HCT116 (cell line): ENCODE measurements around the gene SELENOH.

Experiments used
- CTCF ChIP-seq, 3 experiments: fragments of 200-600 bp in 1 of 3; sonication (generic) in 1 of 3; IDR thresholded peaks in 2 of 3; conservative IDR thresholded peaks in 1 of 3; 2 replicates each; pipeline ENCODE4 v1.5.1; 2012 to 2017; ENCODE audit warnings: low read depth in 2 of 3, low read length in 2 of 3, antibody characterized with exemption in 1 of 3, borderline replicate concordance in 1 of 3, control low read depth in 1 of 3, mild to moderate bottlenecking in 1 of 3, mixed read lengths in 1 of 3, mixed run types in 1 of 3, moderate library complexity in 1 of 3; ENCODE audit not compliant: insufficient read depth in 1 of 3
- EZH2 ChIP-seq: fragments of 200-600 bp; sonication (generic); IDR thresholded peaks from 2 replicates; pipeline ENCODE4 v1.6.1; 2017; ENCODE audit warnings: antibody characterized with exemption, mixed run types
- EZH2phosphoT487 ChIP-seq: fragments of 200-600 bp; IDR thresholded peaks from 2 replicates; pipeline ENCODE4 v1.6.1; 2018; ENCODE audit warnings: antibody characterized with exemption, borderline replicate concordance
- JUND ChIP-seq: IDR thresholded peaks from 2 replicates; pipeline ENCODE4 v1.6.1; 2012
- MAX ChIP-seq: IDR thresholded peaks from 2 replicates; pipeline ENCODE4 v1.6.1; 2012
- POLR2A ChIP-seq: IDR thresholded peaks from 2 replicates; pipeline ENCODE4 v1.7.0; 2011; ENCODE audit warnings: borderline replicate concordance; ENCODE audit not compliant: insufficient read depth, insufficient read length; ENCODE audit errors: extremely low read depth
- POLR2AphosphoS5 ChIP-seq: IDR thresholded peaks from 2 replicates; pipeline ENCODE4 v1.6.1; 2011; ENCODE audit warnings: mild to moderate bottlenecking, low read depth, low read length, moderate library complexity
- REST ChIP-seq: IDR thresholded peaks from 2 replicates; pipeline ENCODE4 v1.6.1; 2012; ENCODE audit warnings: low read depth
- SIN3A ChIP-seq: IDR thresholded peaks from 2 replicates; pipeline ENCODE4 v1.6.1; 2012; ENCODE audit warnings: low read depth
- SP1 ChIP-seq: IDR thresholded peaks from 2 replicates; pipeline ENCODE4 v1.6.1; 2012; ENCODE audit warnings: low read depth
- SRF ChIP-seq: IDR thresholded peaks from 2 replicates; pipeline ENCODE4 v1.6.1; 2012; ENCODE audit warnings: low read depth
- YY1 ChIP-seq: IDR thresholded peaks from 2 replicates; pipeline ENCODE4 v1.6.1; 2011; ENCODE audit warnings: low read length, low read depth, moderate library complexity, mild to moderate bottlenecking; ENCODE audit not compliant: insufficient replicate concordance; ENCODE audit errors: extremely low read depth
- ZBTB33 ChIP-seq: IDR thresholded peaks from 2 replicates; pipeline ENCODE4 v1.6.1; 2011; ENCODE audit warnings: mild to moderate bottlenecking, low read length, moderate library complexity; ENCODE audit not compliant: insufficient replicate concordance; ENCODE audit errors: extremely low read depth
- ZFX ChIP-seq: fragments of 450-650 bp; IDR thresholded peaks from 2 replicates; pipeline ENCODE4 v1.6.1; 2017

GRCh38 chr11:57728829-57729228 is 12.5 kb upstream of the SELENOH start:
- TF ChIP-seq REST (no peak), ZFX (no peak), CTCF (IDR thresholded peaks at IDR 0.05 in 2 of 3, conservative IDR thresholded peaks at IDR 0.05 in 1 of 3; ENCODE audit: borderline replicate concordance in 1 of 3, insufficient read depth in 1 of 3, low read depth in 2 of 3, low read length in 2 of 3) (no peak), YY1 (no peak), SRF (no peak), EZH2phosphoT487 (no peak), ZBTB33 (no peak), JUND (no peak), SIN3A (no peak), MAX (no peak), POLR2AphosphoS5 (no peak), EZH2 (no peak), POLR2A (no peak), SP1 (no peak)
